Stomach (tissue), 9 donors: Measurements from ENCODE around the gene ARFIP1. TPM values are rescaled to one million over a fixed set of nuclear protein-coding genes. Genes with fewer than 3 reads are reported as not detected.

Experiments
- DNase-seq, 2 donors: peaks; one replicate each; pipeline versions ENCODE4 v3.0.0 to v3.0.0-alpha.2; 2013 to 2019
- H3K27ac ChIP-seq, 5 donors: fragments of 200-600 bp in 4 of 5; sonication (generic) in 4 of 5; one replicate each; pipeline ENCODE4 v1.5.1; 2013 to 2019; ENCODE audit warnings: mild to moderate bottlenecking in 1 of 5, moderate library complexity in 1 of 5
- H3K27me3 ChIP-seq, 3 donors: fragments of 200-600 bp; sonication (generic); one replicate each; pipeline ENCODE4 v1.5.1; 2017 to 2019; ENCODE audit warnings: mixed run types in 1 of 3
- H3K36me3 ChIP-seq, 4 donors: fragments of 200-600 bp; sonication (generic); 1 replicate in 3 of 4; 2 replicates in 1 of 4; pipeline ENCODE4 v1.5.1; 2016 to 2019
- H3K4me1 ChIP-seq, 4 donors: fragments of 200-600 bp; sonication (generic); one replicate each; pipeline ENCODE4 v1.5.1; 2016 to 2019
- H3K4me3 ChIP-seq, 4 donors: fragments of 200-600 bp; sonication (generic) in 3 of 4; one replicate each; pipeline ENCODE4 v1.5.1; 2016 to 2019; ENCODE audit warnings: mild to moderate bottlenecking in 1 of 4
- H3K9me3 ChIP-seq, 4 donors: fragments of 200-600 bp; sonication (generic); one replicate each; pipeline ENCODE4 v1.5.1; 2016 to 2019
- EP300 ChIP-seq: sonication (generic); formaldehyde crosslinking; IDR thresholded peaks from one replicate; pipeline ENCODE4 v1.6.1; 2017; ENCODE audit warnings: antibody characterized with exemption
- POLR2A ChIP-seq, 4 donors: fragments of 450-650 bp; IDR thresholded peaks; one replicate each; pipeline ENCODE4 v1.6.1; 2016; ENCODE audit warnings: antibody characterized with exemption in 4 of 4, control low read depth in 2 of 4, mild to moderate bottlenecking in 1 of 4, moderate library complexity in 1 of 4
- POLR2AphosphoS5 ChIP-seq, 3 donors: sonication (generic); formaldehyde crosslinking; IDR thresholded peaks; one replicate each; pipeline ENCODE4 v1.6.1; 2016; ENCODE audit warnings: antibody characterized with exemption in 3 of 3
- WGBS, 5 donors: extraction: QIAGEN DNeasy Blood & Tissue Kit in 3 of 5; methylation state at CpG; one replicate each; pipeline versions ENCODE4 v1.1.5 to v1.1.7; 2013 to 2018; 5-methylcytosine and 5-hydroxymethylcytosine counted together
- intact Hi-C: fragments of 100-400 bp; cut with DNase I; formaldehyde crosslinking; loops from one replicate; pipeline ENCODE4 v1.15.1; 2023; ENCODE audit warnings: low total_unique reads
- polyA plus RNA-seq, 3 donors: library from polyadenylated mRNA; stranded (reverse); fragments of 200-250 nt; gene quantifications; one replicate each; pipeline ENCODE4 v1.2.3, GENCODE V29; 2013
- total RNA-seq, 5 donors: library from RNA; depleted of rRNA; stranded (reverse); fragments of >200 nt; gene quantifications; one replicate each; pipeline versions ENCODE4 v1.1.0 to v1.2.3, GENCODE V29; 2014 to 2016
- TF ChIP-seq, protein P1 (sequence below), 7 experiments: fragments of 450-650 bp in 4 of 7; fragments of 200-600 bp in 3 of 7; sonication (generic) in 3 of 7; IDR thresholded peaks; one replicate each; pipeline ENCODE4 v1.5.1; 2016 to 2019; ENCODE audit warnings: antibody characterized with exemption in 7 of 7, control low read depth in 2 of 7, mild to moderate bottlenecking in 1 of 7
- donor health status: healthy with polysubstance abuse.
- donor health status: Bipolar disorder and iron deficiency.
- donor health status: healthy.

Gene ARFIP1
- total and polyA plus RNA-seq, 8 donors = 15.3 to 103 (median 39.4) TPM

DNA sequence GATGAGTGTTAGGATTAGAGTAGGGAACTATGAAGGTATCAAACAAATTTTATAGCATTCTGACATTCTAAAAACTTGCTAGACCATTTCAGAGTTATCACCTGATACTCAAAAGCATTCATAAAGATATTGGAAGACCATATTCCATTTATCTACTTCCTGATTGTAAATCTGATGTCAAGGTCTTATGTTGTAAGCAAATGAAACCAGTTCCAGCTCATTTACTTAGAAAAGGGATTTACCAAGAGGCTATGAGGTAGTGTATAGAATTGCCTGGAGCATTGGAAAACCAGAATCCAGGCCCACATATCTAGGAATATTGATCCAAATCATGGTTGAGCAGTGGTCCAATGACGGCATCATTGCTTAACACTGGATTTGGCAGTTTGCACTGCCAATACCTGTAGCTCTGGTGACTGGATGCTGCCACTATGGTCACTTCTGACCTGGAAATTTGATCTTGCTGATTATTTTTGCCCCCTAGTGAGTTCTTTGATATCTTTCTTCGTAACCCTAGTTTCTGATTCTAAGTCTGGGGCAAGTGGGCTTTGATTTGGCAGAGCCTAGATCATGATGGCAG lies 25.4 kb downstream of the ARFIP1 start:
- no peak for TF ChIP-seq POLR2A (IDR thresholded peaks at IDR 0.05)
- TF ChIP-seq, protein P1, sequence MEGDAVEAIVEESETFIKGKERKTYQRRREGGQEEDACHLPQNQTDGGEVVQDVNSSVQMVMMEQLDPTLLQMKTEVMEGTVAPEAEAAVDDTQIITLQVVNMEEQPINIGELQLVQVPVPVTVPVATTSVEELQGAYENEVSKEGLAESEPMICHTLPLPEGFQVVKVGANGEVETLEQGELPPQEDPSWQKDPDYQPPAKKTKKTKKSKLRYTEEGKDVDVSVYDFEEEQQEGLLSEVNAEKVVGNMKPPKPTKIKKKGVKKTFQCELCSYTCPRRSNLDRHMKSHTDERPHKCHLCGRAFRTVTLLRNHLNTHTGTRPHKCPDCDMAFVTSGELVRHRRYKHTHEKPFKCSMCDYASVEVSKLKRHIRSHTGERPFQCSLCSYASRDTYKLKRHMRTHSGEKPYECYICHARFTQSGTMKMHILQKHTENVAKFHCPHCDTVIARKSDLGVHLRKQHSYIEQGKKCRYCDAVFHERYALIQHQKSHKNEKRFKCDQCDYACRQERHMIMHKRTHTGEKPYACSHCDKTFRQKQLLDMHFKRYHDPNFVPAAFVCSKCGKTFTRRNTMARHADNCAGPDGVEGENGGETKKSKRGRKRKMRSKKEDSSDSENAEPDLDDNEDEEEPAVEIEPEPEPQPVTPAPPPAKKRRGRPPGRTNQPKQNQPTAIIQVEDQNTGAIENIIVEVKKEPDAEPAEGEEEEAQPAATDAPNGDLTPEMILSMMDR (IDR thresholded peaks at IDR 0.05) = no peak
- TF ChIP-seq EP300 = no peak
- TF ChIP-seq POLR2AphosphoS5 (IDR thresholded peaks at IDR 0.05) = no peak
- DNase-seq = no peak
- no peak overlapping the region for H3K4me3 ChIP-seq
- H3K9me3 ChIP-seq = no peaks in the 10 kb centered on the region
- H3K4me1 ChIP-seq = peaks cover 0 to 25% (median 11%) of the 10 kb centered on the region in 4 donors
- peak overlapping the region in 1 of 5 donors; percentile 44 for H3K27ac ChIP-seq
- WGBS, 5 donors = 90 to 93% (median 91%) methylated on average over 2 of the region's 2 CpGs
- H3K27me3 ChIP-seq = no peaks in the 10 kb centered on the region
- H3K36me3 ChIP-seq = no peaks in the 10 kb centered on the region
- intact Hi-C loops = no loop called here

DNA sequence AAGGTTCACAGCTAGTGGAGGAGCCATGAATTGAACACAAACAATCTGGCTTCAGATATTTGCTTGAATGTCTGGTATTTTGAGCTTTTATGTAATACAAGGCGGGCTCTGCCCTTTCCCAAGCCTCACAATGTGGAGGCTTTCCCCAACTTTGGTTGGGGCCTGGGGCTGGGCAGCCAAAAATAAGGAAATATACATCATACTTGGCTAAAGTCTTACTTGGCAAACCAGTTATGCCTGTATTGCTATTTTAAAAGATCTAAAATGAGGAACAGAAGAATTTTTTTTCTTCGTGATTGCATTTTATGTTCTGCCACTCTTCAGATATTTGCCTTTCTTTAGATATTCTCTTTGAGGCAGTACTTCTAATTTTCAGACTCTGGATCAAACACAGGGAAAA lies 26.1 kb downstream of the ARFIP1 start:
- H3K4me1 ChIP-seq = peaks cover 0 to 28% (median 14%) of the 10 kb centered on the region in 4 donors
- no peaks in the 10 kb centered on the region for H3K9me3 ChIP-seq
- TF ChIP-seq POLR2AphosphoS5 (IDR thresholded peaks at IDR 0.05) = no peak
- TF ChIP-seq POLR2A (IDR thresholded peaks at IDR 0.05) = no peak
- TF ChIP-seq, protein P1 (IDR thresholded peaks at IDR 0.05) = no peak
- no peaks in the 10 kb centered on the region for H3K27me3 ChIP-seq
- peak in 1 of 2 donors; percentile 17 for DNase-seq
- peak overlapping the region in 1 of 5 donors; percentile 44 for H3K27ac ChIP-seq
- no peak overlapping the region for H3K4me3 ChIP-seq
- no peaks in the 10 kb centered on the region for H3K36me3 ChIP-seq
- 58 to 61% (median 59%) methylated on average over 2 of the region's 2 CpGs for WGBS, 5 donors
- intact Hi-C loops = no loop called here

DNA sequence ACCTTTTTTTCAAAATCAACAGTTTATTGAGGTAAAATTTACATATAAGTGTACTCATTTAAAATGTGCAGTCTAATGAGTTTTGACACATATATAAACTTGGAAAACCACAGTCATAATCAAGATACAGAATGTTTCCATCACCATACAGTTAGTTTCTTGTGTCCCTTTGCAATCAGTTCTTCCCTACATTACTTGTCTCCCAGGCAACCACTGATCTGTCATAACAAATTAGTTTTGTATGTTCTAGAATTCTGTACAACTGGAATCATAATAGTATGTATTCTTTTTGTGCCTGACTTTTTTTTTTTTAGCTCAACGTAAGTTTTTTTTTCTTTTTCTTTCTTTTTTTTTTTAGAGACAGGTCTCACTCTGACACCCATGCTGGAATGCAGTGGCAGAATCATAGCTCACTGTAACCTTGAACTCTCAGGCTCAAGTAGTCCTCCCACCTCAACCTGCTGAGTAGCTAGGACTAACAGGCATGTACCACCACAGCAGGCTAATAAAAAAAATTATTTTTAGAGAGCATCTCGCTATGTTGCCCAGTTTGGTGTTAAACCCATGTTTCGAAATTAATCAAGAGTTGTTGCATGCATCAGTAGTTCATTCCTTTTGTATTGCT lies 26.9 kb downstream of the ARFIP1 start:
- no peak overlapping the region for H3K27ac ChIP-seq
- H3K27me3 ChIP-seq = no peaks in the 10 kb centered on the region
- no peak overlapping the region for H3K4me3 ChIP-seq
- no peak for DNase-seq
- H3K36me3 ChIP-seq = no peaks in the 10 kb centered on the region
- intact Hi-C loops = no loop called here
- TF ChIP-seq POLR2AphosphoS5 (IDR thresholded peaks at IDR 0.05) (no peak), POLR2A (IDR thresholded peaks at IDR 0.05) (no peak), EP300 (no peak)
- TF ChIP-seq, protein P1 (IDR thresholded peaks at IDR 0.05) = no peak
- H3K9me3 ChIP-seq = no peaks in the 10 kb centered on the region
- peaks cover 0 to 35% (median 15%) of the 10 kb centered on the region in 4 donors for H3K4me1 ChIP-seq
- WGBS, 5 donors = 84 to 86% (median 84%) methylated on average over 3 of the region's 3 CpGs

DNA sequence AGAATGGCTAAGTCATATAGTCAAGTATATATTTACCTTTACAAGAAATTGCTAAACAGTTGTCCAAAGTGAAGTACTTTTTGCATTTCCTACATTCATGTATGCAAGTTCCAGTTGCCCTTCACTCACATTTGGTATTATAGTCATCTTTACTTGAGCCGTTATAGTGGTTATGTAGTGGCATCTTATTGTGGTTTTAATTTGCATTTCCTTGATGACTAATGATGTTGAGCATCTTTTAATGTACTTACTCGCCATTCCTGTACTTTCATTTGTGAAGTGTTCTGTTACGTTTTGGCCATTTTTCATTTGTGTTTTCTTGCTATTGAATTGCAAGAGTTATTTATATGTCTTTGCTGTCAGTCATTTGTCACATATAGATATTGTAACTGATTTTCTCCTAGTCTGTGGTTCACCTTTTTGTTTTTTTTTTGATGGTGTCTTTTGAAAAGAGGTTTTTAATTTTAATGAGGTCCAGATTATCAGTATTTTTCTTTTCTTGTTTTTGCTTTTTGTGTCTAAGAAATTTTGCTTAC lies 27.6 kb downstream of the ARFIP1 start:
- no peak for DNase-seq
- 79 to 84% (median 82%) methylated on average over 3 of the region's 3 CpGs for WGBS, 5 donors
- TF ChIP-seq EP300 (no peak), POLR2A (IDR thresholded peaks at IDR 0.05) (no peak), POLR2AphosphoS5 (IDR thresholded peaks at IDR 0.05) (no peak)
- TF ChIP-seq, protein P1 (IDR thresholded peaks at IDR 0.05) = no peak
- Histone ChIP-seq H3K27ac (no peak overlapping the region), H3K9me3 (no peaks in the 10 kb centered on the region), H3K4me1 (peaks cover 0 to 37% (median 11%) of the 10 kb centered on the region in 4 donors), H3K4me3 (no peak overlapping the region), H3K36me3 (no peaks in the 10 kb centered on the region), H3K27me3 (no peaks in the 10 kb centered on the region)
- intact Hi-C loops = no loop called here
